Mesenchymal stem cell (in vitro differentiated cells and primary cell): Measurements from ENCODE around the gene TSPAN15.
A peak's percentile ranks its signal among the peaks of the same experiment; 100 is the strongest.
"Not testable (repeated sequence)": the region's sequence is repeated elsewhere in the genome, so short reads cannot be mapped to it uniquely, and the experiment has no call there.

Experiments
- DNase-seq: peaks from one replicate; pipeline ENCODE4 v3.0.0-alpha.2; 2013
- H2AFZ ChIP-seq: one replicate; pipeline ENCODE4 v1.6.1; 2013; ENCODE audit warnings: low read depth, mild to moderate bottlenecking, control low read depth, inconsistent platforms, low read length, moderate library complexity
- H2AK5ac ChIP-seq: 2 replicates; pipeline ENCODE4 v1.6.1; 2013; ENCODE audit warnings: low read length, moderate library complexity, mild to moderate bottlenecking, inconsistent platforms; ENCODE audit not compliant: severe bottlenecking
- H2BK120ac ChIP-seq: one replicate; pipeline ENCODE4 v1.6.1; 2013; ENCODE audit warnings: low read depth, mild to moderate bottlenecking, inconsistent platforms, low read length, moderate library complexity
- H2BK12ac ChIP-seq, 2 experiments: one replicate each; pipeline ENCODE4 v1.6.1; 2013; ENCODE audit warnings: inconsistent platforms in 2 of 2, low read length in 2 of 2, mild to moderate bottlenecking in 2 of 2, moderate library complexity in 2 of 2, control low read depth in 1 of 2
- H2BK15ac ChIP-seq: one replicate; pipeline ENCODE4 v1.6.1; 2013; ENCODE audit warnings: mild to moderate bottlenecking, low read depth, inconsistent platforms; ENCODE audit not compliant: poor library complexity, severe bottlenecking
- H2BK5ac ChIP-seq: 2 replicates; pipeline ENCODE4 v1.6.1; 2013; ENCODE audit warnings: low read depth, mild to moderate bottlenecking, low read length, control low read depth, inconsistent platforms; ENCODE audit not compliant: poor library complexity, severe bottlenecking
- H3K14ac ChIP-seq, 2 experiments: one replicate each; pipeline ENCODE4 v1.6.1; 2013; ENCODE audit warnings: inconsistent platforms in 2 of 2, low read length in 2 of 2, control low read depth in 1 of 2, mild to moderate bottlenecking in 1 of 2, moderate library complexity in 1 of 2
- H3K18ac ChIP-seq, 2 experiments: one replicate each; pipeline ENCODE4 v1.6.1; 2013; ENCODE audit warnings: inconsistent platforms in 2 of 2, low read length in 2 of 2, control low read depth in 1 of 2, low read depth in 1 of 2, mild to moderate bottlenecking in 1 of 2
- H3K23ac ChIP-seq, 2 experiments: one replicate each; pipeline ENCODE4 v1.6.1; 2013; ENCODE audit warnings: inconsistent platforms in 2 of 2, low read length in 2 of 2, mild to moderate bottlenecking in 2 of 2, moderate library complexity in 2 of 2, control low read depth in 1 of 2
- H3K27ac ChIP-seq: 2 replicates; pipeline ENCODE4 v1.5.1; 2013; ENCODE audit warnings: mild to moderate bottlenecking, moderate library complexity, low read length, control low read depth, inconsistent platforms; ENCODE audit not compliant: poor library complexity, severe bottlenecking
- H3K27me3 ChIP-seq, 2 experiments: 2 replicates each; pipeline versions ENCODE4 v1.6.1 to v1.7.0; 2013; ENCODE audit warnings: low read length in 2 of 2, mild to moderate bottlenecking in 2 of 2, moderate library complexity in 2 of 2, control low read depth in 1 of 2, inconsistent platforms in 1 of 2; ENCODE audit not compliant: control insufficient read depth in 1 of 2, insufficient read depth in 1 of 2
- H3K36me3 ChIP-seq, 2 experiments: 2 replicates each; pipeline versions ENCODE4 v1.6.1 to v1.7.0; 2013; ENCODE audit warnings: low read length in 2 of 2, control low read depth in 1 of 2, inconsistent platforms in 1 of 2, low read depth in 1 of 2, mild to moderate bottlenecking in 1 of 2; ENCODE audit not compliant: insufficient read depth in 2 of 2, control insufficient read depth in 1 of 2
- H3K4ac ChIP-seq, 2 experiments: one replicate each; pipeline ENCODE4 v1.6.1; 2013; ENCODE audit warnings: inconsistent platforms in 2 of 2, low read length in 2 of 2, mild to moderate bottlenecking in 2 of 2, moderate library complexity in 2 of 2, control low read depth in 1 of 2, low read depth in 1 of 2
- H3K4me1 ChIP-seq: 2 replicates; pipeline ENCODE4 v1.6.1; 2013; ENCODE audit warnings: low read depth, low read length, control low read depth; ENCODE audit not compliant: control insufficient read depth, insufficient read depth
- H3K4me2 ChIP-seq: 2 replicates; pipeline ENCODE4 v1.6.1; 2013; ENCODE audit warnings: low read length, mild to moderate bottlenecking, inconsistent platforms; ENCODE audit not compliant: poor library complexity, severe bottlenecking
- H3K4me3 ChIP-seq, 2 experiments: 2 replicates each; pipeline versions ENCODE4 v1.5.1 to v1.7.0; 2013; ENCODE audit warnings: low read length in 2 of 2, mild to moderate bottlenecking in 2 of 2, control low read depth in 1 of 2, low read depth in 1 of 2; ENCODE audit not compliant: insufficient read depth in 1 of 2
- H3K79me1 ChIP-seq: replicated peaks from 2 replicates; pipeline ENCODE4 v1.6.1; 2013; ENCODE audit warnings: mild to moderate bottlenecking, control low read depth, low read length, inconsistent platforms; ENCODE audit not compliant: poor library complexity, severe bottlenecking
- H3K9ac ChIP-seq: 2 replicates; pipeline ENCODE4 v1.7.0; 2013; ENCODE audit warnings: mild to moderate bottlenecking, low read length, moderate library complexity
- H3K9me3 ChIP-seq: 2 replicates; pipeline ENCODE4 v1.7.0; 2013; ENCODE audit warnings: mild to moderate bottlenecking, low read length; ENCODE audit not compliant: control insufficient read depth
- H4K8ac ChIP-seq: one replicate; pipeline ENCODE4 v1.6.1; 2013; ENCODE audit warnings: inconsistent platforms, mild to moderate bottlenecking, low read length, moderate library complexity
- H4K91ac ChIP-seq: one replicate; pipeline ENCODE4 v1.6.1; 2013; ENCODE audit warnings: mild to moderate bottlenecking, low read length, inconsistent platforms
- WGBS: methylation state at CpG from one replicate; pipeline ENCODE4 v1.1.7; 2013; ENCODE audit warnings: mixed read lengths; 5-methylcytosine and 5-hydroxymethylcytosine counted together

TSPAN15 gene

DNA sequence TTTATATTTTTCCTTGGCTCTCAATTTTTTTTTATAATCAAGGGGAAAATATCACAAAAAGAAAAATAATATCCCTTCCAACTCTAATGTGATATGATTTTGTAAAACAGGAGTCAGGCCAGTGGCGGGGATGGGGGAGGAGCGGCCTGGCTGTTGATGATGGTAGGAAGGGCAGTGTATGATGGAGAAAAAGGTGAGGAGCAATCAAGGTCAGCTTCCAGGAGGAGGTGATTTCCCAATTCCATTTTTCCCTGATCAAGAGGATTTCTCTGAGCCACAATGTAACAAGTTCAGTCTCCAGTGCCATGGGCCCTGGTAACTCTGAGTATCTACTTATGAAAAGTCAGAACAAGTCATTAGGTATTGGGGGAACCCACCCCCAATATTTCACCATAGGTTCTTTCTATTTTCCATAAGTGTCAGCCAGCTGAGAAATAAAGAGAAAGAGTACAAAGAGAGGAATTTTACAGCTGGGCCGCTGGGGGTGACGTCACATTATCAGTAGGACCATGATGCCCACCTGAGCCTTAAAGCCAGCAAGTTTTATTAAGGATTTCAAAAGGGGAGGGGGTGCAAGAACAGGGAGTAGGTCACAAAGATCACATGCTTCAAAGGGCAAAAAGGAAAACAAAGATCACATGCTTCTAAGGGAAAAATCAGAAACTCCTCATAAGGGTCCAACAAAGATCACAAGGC, 37.0 kb downstream of the TSPAN15 start:
- H2BK5ac ChIP-seq, H3K4me2 ChIP-seq, H3K79me1 ChIP-seq, H3K9ac ChIP-seq, H4K8ac ChIP-seq, H3K4me1 ChIP-seq, H3K4me3 ChIP-seq, H2AK5ac ChIP-seq, DNase-seq, H2AFZ ChIP-seq, H3K23ac ChIP-seq, H3K18ac ChIP-seq, H3K14ac ChIP-seq, H4K91ac ChIP-seq, H3K27ac ChIP-seq, H2BK12ac ChIP-seq, H3K4ac ChIP-seq, H2BK120ac ChIP-seq, H3K36me3 ChIP-seq, H2BK15ac ChIP-seq, H3K27me3 ChIP-seq: not testable (repeated sequence)
- H3K9me3 ChIP-seq, result peaks cover 14% of the 10 kb centered on the region
- 95% methylated on average over 3 of the region's 4 CpGs for WGBS

DNA sequence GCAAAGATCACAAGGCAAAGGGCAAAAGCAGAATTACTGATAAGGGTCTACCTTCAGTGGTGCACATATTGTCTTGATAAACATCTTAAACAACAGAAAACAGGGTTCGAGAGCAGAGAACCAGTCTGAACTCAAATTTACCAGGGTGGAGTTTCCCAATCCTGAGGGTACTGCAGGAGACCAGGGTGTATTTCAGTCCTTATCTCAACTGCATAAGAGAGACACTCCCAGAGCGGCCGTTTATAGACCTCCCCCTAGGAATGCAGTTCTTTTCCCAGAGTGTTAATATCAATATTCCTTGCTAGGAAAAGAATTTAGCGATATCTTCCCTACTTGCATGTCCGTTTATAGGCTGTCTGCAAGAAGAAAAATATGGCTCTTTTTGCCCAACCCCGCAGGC, 37.6 kb downstream of the TSPAN15 start:
- not testable (repeated sequence) for H3K18ac ChIP-seq

DNA sequence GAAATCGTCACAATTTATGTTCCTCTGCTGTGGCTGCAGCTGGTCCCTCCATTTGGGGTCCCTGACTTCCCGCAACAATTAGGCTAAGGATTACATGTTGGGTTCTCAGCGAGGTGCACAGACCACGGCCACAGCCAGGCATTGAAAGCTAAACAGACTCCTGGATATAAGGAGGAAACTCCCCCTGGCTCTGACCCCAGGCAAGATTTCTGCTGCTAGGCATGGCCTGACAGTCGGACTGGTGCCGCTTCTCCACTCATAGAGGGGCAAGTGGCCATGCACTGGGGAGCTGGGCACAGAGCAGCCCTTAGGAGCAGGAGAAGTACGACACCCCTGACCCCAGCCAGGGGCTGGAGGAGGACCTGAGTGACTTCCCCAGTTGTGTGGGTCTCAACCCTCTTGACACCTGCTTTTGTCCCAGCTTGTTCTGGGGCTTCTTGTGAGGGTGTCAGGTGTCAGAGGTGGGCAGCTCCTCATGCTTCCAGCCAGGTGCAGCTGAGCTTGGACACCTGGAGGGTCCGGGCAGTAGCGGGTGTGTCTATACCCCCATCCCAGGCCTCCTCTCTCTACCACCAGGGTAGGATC, 38.3 kb downstream of the TSPAN15 start:
- no peak overlapping the region for H3K4ac ChIP-seq
- H2AK5ac ChIP-seq, result no peak overlapping the region
- H2BK120ac ChIP-seq, result no peak overlapping the region
- H4K91ac ChIP-seq, result no peak overlapping the region
- no peak overlapping the region for H2BK5ac ChIP-seq
- H2BK15ac ChIP-seq, result peak overlapping the region; percentile 3
- H3K4me2 ChIP-seq, result no peak overlapping the region
- H4K8ac ChIP-seq, result no peak overlapping the region
- no peak overlapping the region for H3K4me3 ChIP-seq
- DNase-seq, result no peak
- H2BK12ac ChIP-seq, result no peak overlapping the region
- H3K18ac ChIP-seq, result no peak overlapping the region
- peaks cover 14% of the 10 kb centered on the region for H3K9me3 ChIP-seq
- H3K79me1 ChIP-seq, result no peaks in the 10 kb centered on the region
- no peak overlapping the region for H3K23ac ChIP-seq
- peaks cover 2% of the 10 kb centered on the region for H3K4me1 ChIP-seq
- H3K27me3 ChIP-seq, result peaks cover 0 to 3% of the 10 kb centered on the region in 2 experiments
- H3K36me3 ChIP-seq, result no peaks in the 10 kb centered on the region
- H2AFZ ChIP-seq, result no peak overlapping the region
- WGBS, result 93% methylated on average over 7 of the region's 9 CpGs
- no peak overlapping the region for H3K9ac ChIP-seq
- H3K27ac ChIP-seq, result no peak overlapping the region
- no peak overlapping the region for H3K14ac ChIP-seq

More for the DNA sequence above, 37.6 kb downstream of the TSPAN15 start:
- H3K23ac ChIP-seq, H4K91ac ChIP-seq, H2AFZ ChIP-seq, H2BK120ac ChIP-seq, H2AK5ac ChIP-seq, H3K36me3 ChIP-seq, H2BK12ac ChIP-seq, H3K79me1 ChIP-seq, H4K8ac ChIP-seq, H3K27me3 ChIP-seq, H3K4me1 ChIP-seq, H3K4me3 ChIP-seq, H3K4me2 ChIP-seq, H3K9ac ChIP-seq, DNase-seq, H2BK5ac ChIP-seq, H2BK15ac ChIP-seq, H3K14ac ChIP-seq, H3K27ac ChIP-seq, H3K4ac ChIP-seq: not testable (repeated sequence)
- WGBS, result 93% methylated on average over 6 of the region's 6 CpGs
- peaks cover 14% of the 10 kb centered on the region for H3K9me3 ChIP-seq

DNA sequence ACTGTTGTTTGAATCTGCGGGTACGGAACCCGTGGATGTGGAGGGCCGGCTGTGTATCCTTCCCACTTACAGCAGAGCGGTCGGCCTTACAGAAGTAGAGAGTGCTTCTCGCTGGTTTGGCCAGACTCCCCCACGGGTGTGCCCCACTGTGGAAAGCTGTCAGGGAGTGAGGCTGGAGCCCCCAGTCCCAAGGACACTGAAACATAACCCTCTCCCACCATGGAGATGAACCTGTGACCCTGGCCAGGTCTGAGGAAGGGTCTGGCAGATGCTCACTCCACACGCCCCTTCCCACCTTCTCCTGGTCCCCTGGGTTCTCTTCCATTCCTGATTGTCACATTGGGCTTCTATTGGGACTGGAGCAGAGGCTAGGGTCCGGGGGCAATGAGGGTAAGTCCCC, 39.6 kb downstream of the TSPAN15 start:
- H3K14ac ChIP-seq, result peak overlapping the region in 1 of 2 experiments; percentile 14
- H3K27ac ChIP-seq, result no peak overlapping the region
- no peak overlapping the region for H3K9ac ChIP-seq
- H4K91ac ChIP-seq, result no peak overlapping the region
- H3K4me3 ChIP-seq, result no peak overlapping the region
- no peak overlapping the region for H3K4me2 ChIP-seq
- no peak for DNase-seq
- peaks cover 0 to 8% of the 10 kb centered on the region in 2 experiments for H3K27me3 ChIP-seq
- H2BK12ac ChIP-seq, result no peak overlapping the region
- no peak overlapping the region for H3K18ac ChIP-seq
- no peak overlapping the region for H2AFZ ChIP-seq
- H3K79me1 ChIP-seq, result no peaks in the 10 kb centered on the region
- no peaks in the 10 kb centered on the region for H3K36me3 ChIP-seq
- H2BK15ac ChIP-seq, result no peak overlapping the region
- H4K8ac ChIP-seq, result no peak overlapping the region
- H2BK5ac ChIP-seq, result no peak overlapping the region
- H3K9me3 ChIP-seq, result peaks cover 14% of the 10 kb centered on the region
- peaks cover 2% of the 10 kb centered on the region for H3K4me1 ChIP-seq
- H3K4ac ChIP-seq, result no peak overlapping the region
- H3K23ac ChIP-seq, result peak overlapping the region in 1 of 2 experiments; percentile 14
- no peak overlapping the region for H2BK120ac ChIP-seq
- WGBS, result 95% methylated on average over 10 of the region's 10 CpGs
- no peak overlapping the region for H2AK5ac ChIP-seq
